ENCODE measurements around the gene CTTN. TPM values are rescaled to one million over a fixed set of nuclear protein-coding genes. Genes with fewer than 3 reads are reported as not detected.

The CTTN gene
- total and polyA plus RNA-seq, 8 donors: 68.7 to 130 (median 87.6) TPM

DNA sequence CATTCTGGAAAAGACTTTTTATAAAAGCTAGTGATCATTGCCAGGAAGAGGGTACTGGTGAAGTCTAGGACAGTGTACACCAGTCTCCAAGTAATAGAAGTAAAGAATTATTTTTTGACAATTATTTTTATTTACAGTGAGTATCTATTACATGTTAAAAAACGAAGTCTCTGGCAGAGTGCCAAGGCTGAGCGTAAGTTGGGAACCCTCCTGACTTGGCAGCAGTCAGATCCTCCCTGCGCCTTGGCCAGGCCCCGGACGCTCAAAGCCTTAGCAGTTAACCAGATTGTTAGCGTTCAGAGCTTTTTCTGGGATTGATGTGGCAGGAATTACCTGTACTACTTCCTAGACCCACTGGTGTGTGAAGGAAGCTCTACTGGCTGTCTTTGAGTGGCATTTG is 38.1 kb upstream of the CTTN start:
- H3K36me3 ChIP-seq: peaks cover 0 to 43% (median 17%) of the 10 kb centered on the region in 3 donors
- intact Hi-C loops (cut with DNase I): no loop called here
- no peak for TF ChIP-seq CTCF (IDR thresholded peaks at IDR 0.05)
- FAIRE-seq (no peak), ATAC-seq (no peak), DNase-seq (no peak)
- no peak overlapping the region for H3K27ac ChIP-seq
- no peaks in the 10 kb centered on the region for H3K9me3 ChIP-seq
- WGBS, 2 donors: 80 to 87% methylated on average over 6 of the region's 6 CpGs
- no peaks in the 10 kb centered on the region for H3K4me1 ChIP-seq
- no peaks in the 10 kb centered on the region for H3K27me3 ChIP-seq
- no peak overlapping the region for H3K4me3 ChIP-seq

GRCh38 chr11:70364178-70364577 is 34.2 kb upstream of the CTTN start:
- Histone ChIP-seq H3K4me3 (no peak overlapping the region), H3K27me3 (no peaks in the 10 kb centered on the region), H3K9me3 (no peaks in the 10 kb centered on the region), H3K27ac (no peak overlapping the region), H3K4me1 (no peaks in the 10 kb centered on the region), H3K36me3 (peaks cover 0 to 29% (median 8%) of the 10 kb centered on the region in 3 donors)
- intact Hi-C loops (cut with DNase I): no loop called here
- DNase-seq (no peak), FAIRE-seq (no peak), ATAC-seq (no peak)
- 96 to 97% methylated on average over 2 of the region's 2 CpGs for WGBS, 2 donors
- TF ChIP-seq CTCF (IDR thresholded peaks at IDR 0.05): no peak

DNA sequence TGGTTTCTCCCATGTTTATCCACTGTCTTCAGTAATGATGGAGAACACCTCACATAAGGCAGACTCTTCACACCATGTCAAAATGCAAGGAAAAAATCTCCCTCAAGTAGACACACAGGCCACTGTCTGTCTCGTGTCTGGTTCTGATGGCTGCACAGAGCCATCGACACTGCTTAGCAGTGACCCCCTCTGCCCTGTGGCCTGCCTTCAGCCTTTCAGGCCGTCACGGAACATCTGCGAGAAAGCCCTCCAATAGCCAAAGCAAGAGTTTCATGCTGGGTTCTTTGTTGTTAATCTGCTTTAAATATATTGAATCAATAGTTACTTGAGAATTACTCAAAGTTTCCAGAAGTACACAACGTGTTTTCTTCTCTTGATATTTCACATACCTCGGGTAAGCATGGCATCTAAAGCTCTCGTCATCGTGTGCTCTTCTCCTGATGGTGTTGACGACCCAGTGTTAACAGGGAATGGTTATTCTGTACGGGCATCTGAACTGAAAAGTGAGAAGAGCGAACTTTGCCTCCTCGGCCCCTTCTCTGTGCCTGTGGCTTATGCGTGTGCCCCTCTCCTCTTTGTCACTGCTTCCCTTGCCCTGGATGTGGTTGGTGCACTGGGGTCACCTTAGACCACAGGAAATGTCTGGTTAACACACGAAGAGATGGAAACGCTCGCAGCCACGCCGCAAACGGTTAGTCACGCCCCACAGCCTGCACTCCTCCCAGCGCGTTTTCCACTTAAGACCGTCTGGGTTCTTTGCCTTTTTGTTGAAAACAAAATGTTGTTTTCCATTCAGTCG is 33.4 kb upstream of the CTTN start:
- no peak for TF ChIP-seq CTCF (IDR thresholded peaks at IDR 0.05)
- WGBS, 2 donors: 89 to 93% methylated on average over 25 of the region's 25 CpGs
- Histone ChIP-seq H3K4me1 (no peaks in the 10 kb centered on the region), H3K9me3 (no peaks in the 10 kb centered on the region), H3K27me3 (no peaks in the 10 kb centered on the region), H3K4me3 (no peak overlapping the region), H3K27ac (no peak overlapping the region), H3K36me3 (peaks cover 0 to 24% (median 8%) of the 10 kb centered on the region in 3 donors)
- intact Hi-C loops (cut with DNase I): no loop called here
- no peak for DNase-seq
- no peak for ATAC-seq
- no peak for FAIRE-seq

GRCh38 chr11:70365544-70365927 is 32.8 kb upstream of the CTTN start:
- intact Hi-C loops (cut with DNase I): no loop called here
- TF ChIP-seq CTCF (IDR thresholded peaks at IDR 0.05): no peak
- FAIRE-seq: no peak
- Histone ChIP-seq H3K4me1 (no peaks in the 10 kb centered on the region), H3K9me3 (no peaks in the 10 kb centered on the region), H3K36me3 (peaks cover 0 to 24% (median 8%) of the 10 kb centered on the region in 3 donors), H3K27ac (no peak overlapping the region), H3K4me3 (no peak overlapping the region), H3K27me3 (no peaks in the 10 kb centered on the region)
- no peak for DNase-seq
- ATAC-seq: no peak
- WGBS, 2 donors: 96 to 97% methylated on average over 3 of the region's 3 CpGs

DNA sequence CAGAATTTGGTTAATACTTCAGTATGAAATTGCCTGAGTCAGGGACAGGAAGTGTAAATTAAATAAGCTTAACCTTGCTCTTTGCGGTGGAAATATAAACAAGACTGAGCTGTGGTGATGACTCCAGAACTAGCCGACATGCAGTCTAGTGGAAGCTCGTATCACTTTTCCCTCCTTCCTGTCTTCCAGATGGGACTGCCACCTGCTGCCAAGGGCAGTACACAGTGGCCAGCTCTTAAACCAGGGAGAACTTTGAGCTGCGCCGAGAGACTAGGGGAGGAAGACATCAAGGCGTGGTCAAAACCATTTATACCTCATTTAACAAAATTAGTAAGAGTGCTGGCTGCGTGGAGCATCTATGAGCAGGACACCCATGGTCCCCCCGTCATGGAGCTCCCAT is 31.3 kb upstream of the CTTN start:
- Histone ChIP-seq H3K4me3 (no peak overlapping the region), H3K4me1 (no peaks in the 10 kb centered on the region), H3K9me3 (no peaks in the 10 kb centered on the region), H3K27me3 (no peaks in the 10 kb centered on the region), H3K27ac (no peak overlapping the region), H3K36me3 (peaks cover 0 to 16% (median 6%) of the 10 kb centered on the region in 3 donors)
- peak in 2 of 4 donors; percentile 58 to 76 for ATAC-seq
- intact Hi-C loops (cut with DNase I): no loop called here
- 90 to 92% methylated on average over 8 of the region's 8 CpGs for WGBS, 2 donors
- peak in 1 of 6 donors; percentile 11 for DNase-seq
- no peak for FAIRE-seq
- TF ChIP-seq CTCF (IDR thresholded peaks at IDR 0.05): no peak
